Activated CD4-positive, alpha-beta T cell treated with anti-CD3 and anti-CD28 coated beads, Interleukin-2, amount 10 ng/mL, durations not matched to agents 7 days and 5 days (primary cell): ENCODE measurements around the gene CLASP1. TPM values are rescaled to one million over a fixed set of nuclear protein-coding genes. Genes with fewer than 3 reads are reported as not detected.

ENCODE experiments used
- total RNA-seq, 2 experiments: library from RNA; stranded (reverse); gene quantifications; one replicate each; pipeline ENCODE4 v1.2.3, GENCODE V29; 2021

Gene CLASP1
- total RNA-seq, 2 experiments from 2014 or later: 52.7 to 54.9 TPM

Other genes with a start within 250 kb of the CLASP1 start
- not detected for gene RNU4ATAC, start 118.6 kb downstream of the CLASP1 start, total RNA-seq
- gene NIFK, start 87.4 kb upstream of the CLASP1 start, total RNA-seq: 10 to 100 TPM; 68.2 to 90.2 TPM
- gene TSN, start 106.2 kb upstream of the CLASP1 start, total RNA-seq: 10 to 100 TPM; 59.2 to 63.5 TPM